GM20431 (cell line): Measurements from ENCODE around the gene DEDD.
"Not testable (repeated sequence)": the region's sequence is repeated elsewhere in the genome, so short reads cannot be mapped to it uniquely, and the experiment has no call there.

Experiments
- in situ Hi-C: fragments of 300-500 bp; cut with MseI, MboI; formaldehyde crosslinking; loops from one replicate; pipeline ENCODE4 v1.15.0; 2020; ENCODE audit warnings: low sequenced_read_pairs; ENCODE audit not compliant: unreplicated experiment

DEDD gene

GRCh38 chr1:161130266-161130665, 2.2 kb downstream of the DEDD start:
- in situ Hi-C loops, result no loop called here

GRCh38 chr1:161128591-161129420, 3.7 kb downstream of the DEDD start:
- in situ Hi-C loops, result no loop called here

GRCh38 chr1:161127649-161128048, 4.8 kb downstream of the DEDD start:
- in situ Hi-C loops, result no loop called here

GRCh38 chr1:161122967-161123366, 9.5 kb downstream of the DEDD start:
- in situ Hi-C loops, result no loop called here

GRCh38 chr1:161121834-161122233, 10.6 kb downstream of the DEDD start:
- in situ Hi-C loops, result no loop called here

- in situ Hi-C loops, result no loop called here
Observed at GRCh38 chr1:161121042-161121650, 11.3 kb downstream of the DEDD start.

- in situ Hi-C loops, result no loop called here
Observed at GRCh38 chr1:161119092-161119903, 13.2 kb downstream of the DEDD start.

GRCh38 chr1:161117759-161118581, 14.5 kb downstream of the DEDD start, which contains the start of the genes NIT1 and PFDN2:
Gene NIT1 (plus strand): TSS chr1:161118105. CDS start chr1:161118177, 72 bp downstream.
Gene PFDN2 (minus strand): TSS chr1:161118037. CDS start chr1:161118026, 11 bp downstream.
- in situ Hi-C loops, result no loop called here

- in situ Hi-C loops, result not testable (repeated sequence)
Observed at GRCh38 chr1:161115961-161116360, 16.5 kb downstream of the DEDD start.

GRCh38 chr1:161115132-161115711, 17.2 kb downstream of the DEDD start:
- in situ Hi-C loops, result no loop called here

- in situ Hi-C loops, result no loop called here
Observed at GRCh38 chr1:161114556-161114955, 17.9 kb downstream of the DEDD start.

- in situ Hi-C loops, result no loop called here
Observed at GRCh38 chr1:161113915-161114314, 18.6 kb downstream of the DEDD start.

- in situ Hi-C loops, result no loop called here
Observed at GRCh38 chr1:161111527-161111926, 20.9 kb downstream of the DEDD start.

- in situ Hi-C loops, result no loop called here
Observed at GRCh38 chr1:161111117-161111516, 21.4 kb downstream of the DEDD start.

GRCh38 chr1:161106431-161106830, 26.0 kb downstream of the DEDD start:
- in situ Hi-C loops, result no loop called here

- in situ Hi-C loops, result no loop called here
Observed at GRCh38 chr1:161100556-161100955, 31.9 kb downstream of the DEDD start.

- in situ Hi-C loops, result no loop called here
Observed at GRCh38 chr1:161099090-161099802, 33.2 kb downstream of the DEDD start.

- in situ Hi-C loops, result no loop called here
Observed at GRCh38 chr1:161098210-161099068, 34.0 kb downstream of the DEDD start, which contains the start of gene KLHDC9. Gene KLHDC9 (plus strand): TSS chr1:161098361. CDS start chr1:161098536, 175 bp downstream.
